ENCODE data around the gene HRG. TPM values are rescaled to one million over a fixed set of nuclear protein-coding genes. Genes with fewer than 3 reads are reported as not detected.

Gene HRG
- total and polyA plus RNA-seq, 2 experiments from 2014 or later = not detected

DNA sequence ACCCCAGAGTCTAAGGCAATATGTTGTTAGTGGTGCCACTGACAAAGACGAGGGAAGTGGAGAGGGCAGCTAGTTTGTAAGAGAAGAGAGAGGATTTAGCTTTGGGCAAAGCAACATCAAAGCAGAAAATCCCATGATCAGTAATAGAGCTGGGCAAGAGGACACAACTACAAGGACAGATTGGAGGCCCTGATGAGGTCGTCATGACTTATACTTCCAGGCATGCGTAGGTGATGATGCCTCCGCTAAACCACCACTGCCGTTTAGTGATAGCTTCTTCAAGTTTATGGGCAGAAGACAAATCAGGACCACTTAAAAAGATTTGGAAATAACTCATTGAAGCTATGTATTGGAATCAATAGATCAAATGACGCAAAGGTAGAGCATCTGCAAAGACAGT, 2.6 kb downstream of the HRG start:
- Mint-ChIP-seq H3K4me3 (no peak overlapping the region), H3K27me3 (ENCODE audit: insufficient read depth, low read depth, poor library complexity) (peaks cover 5% of the 10 kb centered on the region), H3K9me3 (no peaks in the 10 kb centered on the region; the same call in 2 of the 3 replicates), H3K4me1 (peaks cover 32% of the 10 kb centered on the region), H3K36me3 (ENCODE audit: low read depth) (no peaks in the 10 kb centered on the region), H3K27ac (no peak overlapping the region)
- ATAC-seq (no peak), DNase-seq (ENCODE audit: low spot score) (no peak)
- H3K36me3 ChIP-seq (ENCODE audit: insufficient read depth) = no peaks in the 10 kb centered on the region
- H3K4me3 ChIP-seq = no peak overlapping the region
- no peaks in the 10 kb centered on the region for H3K27me3 ChIP-seq (ENCODE audit: insufficient read depth)
- peaks cover 17% of the 10 kb centered on the region for H3K9me2 ChIP-seq (ENCODE audit: insufficient read depth)
- no peak for TF ChIP-seq REST (IDR thresholded peaks at IDR 0.05; ENCODE audit: unreplicated experiment)
- no peak for TF ChIP-seq NANOG (IDR thresholded peaks at IDR 0.05; ENCODE audit: borderline replicate concordance)
- TF ChIP-seq EZH2phosphoT487 (IDR thresholded peaks at IDR 0.05; ENCODE audit: unreplicated experiment) = no peak
- no peak for TF ChIP-seq STAT1 (IDR thresholded peaks at IDR 0.05; ENCODE audit: unreplicated experiment)
- TF ChIP-seq CREB1 (CRISPR knock-in tag; IDR thresholded peaks at IDR 0.05; ENCODE audit: low read depth) = no peak
- TF ChIP-seq, protein P1, sequence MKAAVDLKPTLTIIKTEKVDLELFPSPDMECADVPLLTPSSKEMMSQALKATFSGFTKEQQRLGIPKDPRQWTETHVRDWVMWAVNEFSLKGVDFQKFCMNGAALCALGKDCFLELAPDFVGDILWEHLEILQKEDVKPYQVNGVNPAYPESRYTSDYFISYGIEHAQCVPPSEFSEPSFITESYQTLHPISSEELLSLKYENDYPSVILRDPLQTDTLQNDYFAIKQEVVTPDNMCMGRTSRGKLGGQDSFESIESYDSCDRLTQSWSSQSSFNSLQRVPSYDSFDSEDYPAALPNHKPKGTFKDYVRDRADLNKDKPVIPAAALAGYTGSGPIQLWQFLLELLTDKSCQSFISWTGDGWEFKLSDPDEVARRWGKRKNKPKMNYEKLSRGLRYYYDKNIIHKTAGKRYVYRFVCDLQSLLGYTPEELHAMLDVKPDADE (IDR thresholded peaks at IDR 0.05) = no peak
- no peak for TF ChIP-seq CTCF (conservative IDR thresholded peaks at IDR 0.05; ENCODE audit: low read depth in 2 of 2)
- TF ChIP-seq POLR2AphosphoS5 (IDR thresholded peaks at IDR 0.05; ENCODE audit: low read depth) = no peak
- no peak for TF ChIP-seq EZH2 (IDR thresholded peaks at IDR 0.05; ENCODE audit: low read depth, unreplicated experiment)
- no peak for TF ChIP-seq ZNF114 (CRISPR knock-in tag; IDR thresholded peaks at IDR 0.05)
- H3K27ac ChIP-seq (ENCODE audit: low read depth) = no peak overlapping the region
- no peaks in the 10 kb centered on the region for H3F3A ChIP-seq (replicated peaks; ENCODE audit: low read depth)
- no peaks in the 10 kb centered on the region for H4K20me1 ChIP-seq (replicated peaks; ENCODE audit: insufficient read depth)
- peaks cover 31% of the 10 kb centered on the region for H3K4me1 ChIP-seq (ENCODE audit: insufficient read depth)
- no peak overlapping the region for H2AFZ ChIP-seq
- H3K79me2 ChIP-seq (replicated peaks; ENCODE audit: insufficient read depth) = no peaks in the 10 kb centered on the region
- H3K4me2 ChIP-seq = no peak overlapping the region

Data from GM23338 (cell line).